Stimulated activated CD8-positive, alpha-beta memory T cell treated with anti-CD3 and anti-CD28 coated beads, Interleukin-15, amount 100 ng/mL, for 4 hours (primary cell): ENCODE measurements around the gene C20orf96.

ENCODE experiments used
- DNase-seq, 2 donors: peaks; one replicate each; pipeline ENCODE4 v3.0.0-alpha.2; 2020; ENCODE audit warnings: low read depth in 2 of 2

Gene C20orf96

DNA sequence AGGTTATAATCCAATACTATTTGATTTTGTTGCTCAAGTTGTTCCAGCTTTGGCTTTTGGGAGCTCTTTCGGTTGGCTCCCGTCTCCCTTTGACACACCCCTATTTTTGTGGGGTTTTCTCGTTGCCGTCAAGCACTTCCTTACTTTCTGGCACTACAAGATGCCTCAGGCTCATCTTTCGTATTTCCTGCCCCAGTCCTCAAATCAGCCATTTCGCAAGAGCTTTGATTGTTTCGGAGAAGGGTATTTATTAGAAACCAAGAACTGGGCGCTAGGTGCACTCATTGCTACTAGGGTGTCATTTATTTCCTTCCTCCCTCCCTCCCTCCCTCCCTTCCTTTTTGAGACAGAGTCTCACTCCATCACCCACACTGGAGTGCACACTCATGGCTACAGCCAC is 21.5 kb upstream of the C20orf96 start:
- DNase-seq = no peak

DNA sequence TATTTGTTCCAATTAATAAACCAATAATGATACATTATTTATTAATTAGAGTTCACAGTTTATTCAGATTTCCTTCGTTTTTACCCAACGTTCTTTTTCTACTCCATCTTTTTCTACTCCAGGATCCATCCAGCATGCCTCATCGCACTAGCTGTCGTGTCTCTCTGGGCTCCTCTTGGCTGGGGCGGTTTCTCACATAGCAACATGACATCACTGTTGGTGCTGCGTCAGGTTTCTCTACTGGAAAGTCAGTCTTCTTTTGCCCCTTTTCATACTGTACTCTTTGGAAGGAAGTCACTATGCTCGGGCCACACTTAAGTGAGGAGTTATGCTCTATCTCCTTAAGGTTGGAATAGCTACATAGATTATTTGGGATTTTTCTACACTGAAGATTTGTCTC is 21.1 kb upstream of the C20orf96 start:
- no peak for DNase-seq

DNA sequence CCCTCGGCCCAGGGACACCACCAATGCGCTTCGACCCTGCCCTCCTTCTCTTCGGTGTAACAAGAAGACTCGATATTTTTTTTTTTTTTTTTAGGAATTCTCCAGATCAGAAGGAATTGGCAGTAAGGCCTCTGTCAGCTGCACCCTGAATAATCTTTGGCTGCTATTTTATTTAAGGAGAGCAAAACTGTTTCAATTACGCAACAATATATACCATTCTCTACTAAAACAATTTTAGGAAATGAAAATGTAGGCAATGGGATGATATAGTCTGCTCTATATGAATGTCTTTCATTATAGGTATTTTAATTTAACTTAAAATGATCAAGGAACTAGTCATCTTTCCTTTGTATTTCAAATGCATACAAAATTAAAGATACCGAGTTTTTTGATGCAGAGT is 20.1 kb upstream of the C20orf96 start:
- DNase-seq = no peak

DNA sequence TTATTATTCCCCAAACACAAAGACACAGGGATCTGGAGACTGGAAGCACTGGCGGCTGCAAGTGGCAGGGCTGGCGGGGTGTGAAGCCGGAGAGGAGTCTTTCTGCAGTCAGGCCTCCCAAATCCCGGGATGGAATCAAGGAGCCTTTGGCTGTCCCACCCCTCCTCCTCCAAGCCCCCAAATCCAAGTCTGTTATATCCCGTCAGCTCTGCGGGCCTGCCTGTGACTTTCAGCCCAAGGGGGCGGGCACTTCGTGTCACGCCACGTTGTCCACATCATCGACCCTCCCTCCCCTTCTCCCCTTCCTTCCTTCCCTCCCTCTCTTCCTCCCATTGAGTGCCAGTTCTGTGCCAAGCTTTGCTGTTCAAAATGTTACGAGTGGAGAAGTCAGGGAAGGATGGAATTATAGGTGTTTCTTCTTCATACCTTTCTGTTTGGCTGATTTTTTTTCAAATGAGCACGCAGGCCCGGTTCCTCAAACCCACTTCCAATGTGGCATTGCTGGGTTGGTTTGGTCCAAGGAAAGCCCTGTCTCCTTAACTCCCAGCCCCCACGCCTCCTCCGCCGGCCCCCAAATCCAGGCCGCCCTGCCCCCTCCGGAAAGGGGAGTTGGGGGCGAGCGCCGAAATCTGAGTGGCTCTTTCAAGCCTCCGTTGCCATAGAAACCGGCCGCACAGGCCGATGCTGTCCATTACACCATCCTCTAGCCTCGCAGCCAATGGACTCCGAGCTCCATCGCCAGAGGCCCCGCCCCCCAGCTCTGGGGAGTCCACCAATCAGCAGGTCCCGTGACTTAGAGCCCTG is 19.5 kb upstream of the C20orf96 start:
- DNase-seq = peak; percentile 58 to 64

DNA sequence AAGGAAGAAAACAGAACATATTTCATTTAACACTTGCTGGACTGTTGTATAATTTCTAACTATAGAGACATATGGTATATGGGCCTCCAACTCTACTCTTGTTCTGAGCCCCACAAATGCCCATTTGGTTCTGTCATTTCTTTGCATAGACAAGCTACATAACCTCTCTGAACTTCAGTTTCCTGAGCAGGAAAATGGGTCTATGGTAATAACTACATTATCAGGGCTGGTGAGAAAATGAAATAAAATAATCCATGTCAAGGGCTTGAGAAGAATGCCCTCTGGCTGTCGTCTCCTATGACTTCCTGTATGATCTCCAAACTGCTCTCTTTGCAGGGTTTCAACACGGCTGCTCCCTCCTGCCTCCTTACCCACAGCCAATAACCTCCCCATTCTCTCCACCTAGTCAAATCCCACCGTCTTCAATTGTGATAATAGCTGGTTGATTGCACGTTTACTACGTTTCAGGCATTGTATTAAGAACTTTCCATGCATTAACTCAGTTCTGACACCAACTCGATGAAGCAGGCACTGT is 18.8 kb upstream of the C20orf96 start:
- no peak for DNase-seq

DNA sequence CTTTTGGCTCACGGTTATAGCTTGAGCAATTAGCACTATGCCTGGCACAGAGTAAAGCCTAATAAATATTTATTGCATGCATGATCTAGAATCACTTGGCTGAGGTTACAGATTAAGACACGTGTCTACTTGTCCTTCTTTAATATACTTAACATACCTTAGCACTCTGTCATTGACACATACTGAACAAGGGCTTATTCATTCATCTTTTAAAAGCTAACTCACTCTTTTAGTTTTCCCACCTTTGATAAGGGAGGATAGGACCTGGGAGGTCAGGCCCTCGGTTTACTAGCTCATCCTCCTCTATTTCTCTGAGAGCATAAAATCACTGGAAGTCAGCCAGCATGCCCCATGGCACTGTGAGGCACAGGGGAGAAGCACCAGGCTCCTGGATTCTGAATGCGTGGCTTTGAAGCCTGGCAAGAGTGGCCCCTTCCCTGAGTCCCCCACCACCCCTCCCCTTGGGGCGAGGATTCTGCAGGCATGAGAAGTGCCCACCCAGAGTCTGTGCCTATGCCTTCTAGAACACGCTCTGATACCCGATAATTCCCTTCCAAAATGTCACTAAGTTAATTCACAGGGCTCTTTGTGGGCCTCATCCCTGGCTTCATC is 18.0 kb upstream of the C20orf96 start:
- no peak for DNase-seq

DNA sequence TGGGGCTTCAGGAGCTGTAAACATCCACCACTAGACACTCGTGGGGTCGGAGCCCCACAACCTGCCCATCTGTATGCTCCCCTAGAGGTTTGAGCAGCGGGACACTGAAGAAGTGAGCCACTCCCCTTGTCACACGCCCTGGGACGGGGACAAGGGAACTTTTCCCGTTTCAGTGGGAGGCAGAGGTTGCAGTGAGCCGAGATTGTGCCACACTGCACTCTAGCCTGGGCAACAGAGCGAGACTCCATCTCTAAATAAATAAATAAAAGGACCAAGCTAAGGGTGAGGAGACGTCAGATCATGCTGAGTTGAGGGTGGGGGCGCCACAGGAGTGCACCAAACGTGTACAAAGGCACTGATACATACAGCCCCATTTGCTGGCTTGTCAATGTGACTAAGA is 15.2 kb upstream of the C20orf96 start:
- DNase-seq = no peak

DNA sequence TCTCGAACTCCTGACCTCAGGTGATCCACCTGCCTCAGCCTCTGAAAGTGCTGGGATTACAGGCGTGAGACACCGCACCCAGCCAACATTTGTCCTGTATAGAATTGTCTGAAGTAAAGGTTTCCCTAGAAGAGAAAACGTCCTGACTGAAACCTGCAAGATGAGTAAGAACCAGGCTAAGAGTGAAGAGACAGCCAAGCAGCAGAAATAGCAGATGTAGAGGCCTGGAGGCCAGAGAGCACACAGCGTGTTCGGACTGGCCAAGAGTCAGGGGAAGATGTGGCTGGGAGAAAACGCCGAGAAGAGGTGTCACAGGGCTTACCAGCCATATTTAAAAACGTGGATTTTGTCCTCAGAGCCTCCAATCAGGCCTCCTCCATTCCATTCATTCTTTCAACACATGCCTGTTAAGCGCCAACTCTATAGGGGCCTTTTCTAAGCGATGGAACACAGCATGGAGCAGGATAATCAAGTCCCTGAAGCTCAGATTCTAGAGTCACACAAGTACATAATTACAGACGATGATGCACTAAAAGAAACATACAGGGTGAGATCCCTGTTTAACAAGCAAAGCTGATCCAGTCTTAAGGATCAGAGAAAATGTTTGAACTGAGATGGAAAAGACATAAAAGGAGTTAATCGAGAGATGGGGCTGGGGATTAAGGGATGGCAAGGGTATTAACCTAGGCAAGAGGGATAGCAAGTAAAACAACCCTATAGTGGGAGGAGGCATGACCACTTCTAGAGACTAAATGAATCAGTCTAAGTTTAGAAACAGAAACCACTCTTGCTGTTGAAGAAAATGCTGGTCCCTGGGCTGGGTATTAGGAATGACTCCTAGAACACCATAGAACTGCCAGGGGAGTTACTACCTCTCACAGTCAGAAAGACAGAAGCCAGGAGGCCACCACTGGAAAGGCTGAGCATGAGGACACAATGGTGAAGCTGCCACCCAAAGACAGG is 11.6 kb upstream of the C20orf96 start:
- DNase-seq = no peak

DNA sequence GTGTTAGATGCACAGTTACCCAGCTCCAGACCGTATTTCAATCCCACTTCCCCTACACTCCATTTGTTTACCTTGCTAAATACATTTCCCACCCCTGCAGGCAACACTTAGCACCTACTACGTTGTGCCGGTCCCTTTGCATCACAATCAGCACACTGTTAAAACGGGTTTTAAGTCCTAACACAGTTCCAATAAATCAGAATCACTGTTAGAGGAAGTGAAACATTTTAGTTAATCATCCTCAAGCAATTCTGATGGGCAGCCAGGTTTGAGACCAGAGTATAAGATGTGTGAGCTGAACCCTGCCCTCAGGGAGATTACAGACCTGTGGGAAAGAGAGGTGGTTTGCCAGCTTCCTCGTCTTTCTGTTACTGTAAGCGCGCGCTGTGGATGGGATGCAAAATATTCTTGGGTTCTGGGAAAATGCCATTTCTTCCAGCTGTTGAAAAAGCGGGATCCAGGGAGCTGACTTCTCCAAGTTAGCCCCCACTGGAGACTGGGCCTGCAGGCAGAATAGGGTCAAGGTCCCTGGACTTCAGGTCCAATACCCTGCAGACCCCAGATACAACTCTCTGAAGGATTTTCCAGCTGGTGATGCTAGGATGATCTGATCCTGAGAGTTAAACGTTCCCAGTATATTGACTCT is 9.9 kb upstream of the C20orf96 start:
- no peak for DNase-seq

DNA sequence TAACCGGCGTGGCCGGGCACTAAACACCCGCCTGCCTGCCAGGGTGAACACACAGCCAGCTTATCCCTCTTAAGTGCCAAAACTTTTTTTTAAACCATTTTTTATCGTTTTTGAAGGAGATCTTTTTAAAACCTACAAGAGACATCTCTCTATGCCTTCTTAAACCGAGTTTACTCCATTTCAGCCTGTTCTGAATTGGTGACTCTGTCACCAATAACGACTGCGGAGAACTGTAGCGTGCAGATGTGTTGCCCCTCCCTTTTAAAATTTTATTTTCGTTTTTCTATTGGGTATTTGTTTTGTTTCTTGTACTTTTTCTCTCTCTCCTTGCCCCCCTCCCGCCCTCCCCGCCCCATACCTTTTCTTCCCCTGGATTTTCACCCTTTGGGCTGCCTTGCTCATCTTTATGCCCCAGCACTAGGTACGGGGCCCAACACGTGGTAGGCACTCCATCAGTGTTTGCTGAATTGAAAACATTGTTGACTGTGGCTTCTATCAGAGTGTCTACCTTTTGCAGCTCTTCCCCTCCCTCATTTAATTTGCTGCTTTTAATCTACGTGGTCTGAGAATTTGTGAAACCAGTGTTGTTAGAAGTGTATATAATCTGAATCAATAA is 8.3 kb upstream of the C20orf96 start:
- DNase-seq = no peak

DNA sequence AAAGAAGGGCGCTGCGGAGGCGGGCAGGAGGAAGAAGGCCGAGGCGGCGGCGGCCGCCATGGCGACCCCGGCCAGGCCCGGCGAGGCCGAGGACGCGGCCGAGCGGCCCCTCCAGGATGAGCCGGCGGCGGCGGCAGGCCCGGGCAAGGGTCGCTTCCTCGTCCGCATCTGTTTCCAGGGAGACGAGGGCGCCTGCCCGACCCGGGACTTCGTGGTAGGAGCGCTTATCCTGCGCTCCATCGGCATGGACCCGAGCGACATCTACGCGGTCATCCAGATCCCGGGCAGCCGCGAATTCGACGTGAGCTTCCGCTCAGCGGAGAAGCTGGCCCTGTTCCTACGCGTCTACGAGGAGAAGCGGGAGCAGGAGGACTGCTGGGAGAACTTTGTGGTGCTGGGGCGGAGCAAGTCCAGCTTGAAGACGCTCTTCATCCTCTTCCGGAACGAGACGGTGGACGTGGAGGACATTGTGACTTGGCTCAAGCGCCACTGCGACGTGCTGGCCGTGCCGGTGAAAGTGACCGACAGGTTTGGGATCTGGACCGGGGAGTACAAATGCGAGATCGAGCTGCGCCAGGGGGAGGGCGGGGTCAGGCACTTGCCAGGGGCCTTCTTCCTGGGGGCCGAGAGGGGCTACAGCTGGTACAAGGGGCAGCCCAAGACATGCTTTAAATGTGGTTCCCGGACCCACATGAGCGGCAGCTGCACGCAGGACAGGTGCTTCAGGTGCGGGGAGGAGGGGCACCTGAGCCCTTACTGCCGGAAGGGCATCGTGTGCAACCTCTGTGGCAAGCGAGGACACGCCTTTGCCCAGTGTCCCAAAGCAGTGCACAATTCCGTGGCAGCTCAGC is 7.6 kb upstream of the C20orf96 start:
- peak in 1 of 2 donors; percentile 10 for DNase-seq

DNA sequence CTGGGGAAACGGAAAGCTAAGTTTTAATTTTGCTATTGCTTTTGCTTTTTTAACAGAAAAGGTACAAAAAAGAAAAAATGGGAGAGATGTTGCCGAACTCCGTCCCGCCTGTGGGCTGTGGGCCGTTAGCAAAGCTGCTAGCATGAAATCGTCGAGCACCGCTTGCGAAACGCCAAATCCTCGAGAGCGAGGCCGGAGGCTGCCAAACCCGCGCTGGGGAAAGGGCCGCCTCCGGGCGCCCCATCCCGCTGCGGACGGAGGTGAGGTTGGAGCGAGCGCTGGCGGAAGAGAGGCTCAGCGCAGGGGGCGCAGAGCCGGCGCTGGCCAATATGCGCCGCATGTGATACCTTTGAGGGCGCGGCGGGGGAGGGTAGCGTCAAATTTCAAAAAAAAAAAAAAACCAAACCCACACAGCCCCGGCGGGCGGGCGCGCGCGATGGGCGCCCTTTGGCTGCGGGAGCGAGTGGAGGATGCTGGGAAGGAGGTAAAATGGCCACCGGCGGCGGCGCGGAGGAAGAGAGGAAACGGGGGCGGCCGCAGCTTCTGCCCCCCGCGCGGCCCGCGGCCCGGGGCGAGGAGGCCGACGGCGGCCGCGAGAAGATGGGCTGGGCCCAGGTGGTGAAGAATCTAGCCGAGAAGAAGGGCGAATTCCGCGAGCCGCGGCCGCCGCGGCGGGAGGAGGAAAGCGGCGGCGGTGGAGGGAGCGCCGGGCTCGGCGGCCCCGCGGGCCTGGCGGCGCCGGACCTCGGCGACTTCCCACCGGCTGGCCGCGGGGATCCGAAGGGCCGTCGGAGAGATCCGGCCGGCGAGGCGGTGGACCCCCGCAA is 6.8 kb upstream of the C20orf96 start, which contains the start of gene ZCCHC3:
TSS of gene ZCCHC3 (plus strand) at position 473 of the 827 bp plus-strand sequence. CDS start at position 490, 17 bp downstream.
- peak; percentile 64 to 69 for DNase-seq

DNA sequence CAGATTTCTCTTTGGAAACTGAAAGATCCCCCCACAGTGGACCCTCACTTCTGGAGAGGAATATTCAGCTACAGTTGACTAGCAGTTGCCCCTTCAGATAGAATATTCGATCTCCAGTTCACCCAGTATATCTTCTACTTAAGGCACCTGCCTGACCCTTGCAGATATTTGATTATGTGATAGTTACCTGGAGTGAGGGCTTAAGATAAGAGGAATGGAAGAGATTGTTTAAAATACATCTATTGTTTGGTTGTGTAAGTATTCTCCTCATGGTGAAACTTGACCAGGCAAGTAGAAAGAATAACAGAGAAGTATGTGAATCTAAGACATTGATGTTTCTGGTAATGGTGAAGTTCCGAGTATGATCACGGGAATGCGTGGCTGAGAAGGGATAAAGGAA is 5.3 kb upstream of the C20orf96 start:
- DNase-seq = no peak

DNA sequence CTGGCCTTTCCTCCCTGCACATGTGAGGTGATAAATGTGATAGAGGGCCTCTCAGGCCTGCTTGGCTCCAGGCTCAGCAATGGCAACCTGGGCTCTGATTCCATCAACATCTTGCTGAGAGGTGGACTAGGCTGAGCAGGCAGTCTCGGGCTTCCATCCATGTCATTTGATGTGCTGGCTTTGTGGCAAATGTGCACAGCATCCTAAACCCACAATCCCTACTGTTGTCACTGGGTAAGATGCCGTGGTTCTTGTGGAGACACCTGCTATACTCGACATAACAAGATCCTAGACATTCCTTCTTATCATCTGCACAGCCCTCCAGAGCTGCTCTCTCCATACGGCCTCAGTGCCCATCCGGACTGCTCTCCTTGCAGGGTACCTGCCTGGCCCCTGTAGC is 4.1 kb upstream of the C20orf96 start:
- no peak for DNase-seq

DNA sequence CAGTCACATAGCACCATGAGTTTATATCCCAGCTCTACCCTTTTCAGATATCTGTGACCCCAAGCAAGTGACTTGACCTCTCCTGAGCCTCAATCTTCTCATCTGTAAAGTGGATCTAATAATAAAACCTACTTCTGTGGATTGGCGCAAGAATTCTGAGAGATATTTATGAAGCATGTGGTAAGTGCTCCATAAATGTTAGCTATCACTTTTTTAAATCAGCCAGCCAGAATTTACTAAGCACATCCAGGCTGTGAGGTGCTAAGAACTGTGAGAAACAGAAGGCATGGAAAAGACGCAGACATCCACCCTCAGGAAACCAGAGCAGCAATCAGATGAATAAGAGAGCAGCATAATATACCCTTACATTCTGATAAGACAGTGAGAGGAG is 862 bp downstream of the C20orf96 start:
- no peak for DNase-seq

DNA sequence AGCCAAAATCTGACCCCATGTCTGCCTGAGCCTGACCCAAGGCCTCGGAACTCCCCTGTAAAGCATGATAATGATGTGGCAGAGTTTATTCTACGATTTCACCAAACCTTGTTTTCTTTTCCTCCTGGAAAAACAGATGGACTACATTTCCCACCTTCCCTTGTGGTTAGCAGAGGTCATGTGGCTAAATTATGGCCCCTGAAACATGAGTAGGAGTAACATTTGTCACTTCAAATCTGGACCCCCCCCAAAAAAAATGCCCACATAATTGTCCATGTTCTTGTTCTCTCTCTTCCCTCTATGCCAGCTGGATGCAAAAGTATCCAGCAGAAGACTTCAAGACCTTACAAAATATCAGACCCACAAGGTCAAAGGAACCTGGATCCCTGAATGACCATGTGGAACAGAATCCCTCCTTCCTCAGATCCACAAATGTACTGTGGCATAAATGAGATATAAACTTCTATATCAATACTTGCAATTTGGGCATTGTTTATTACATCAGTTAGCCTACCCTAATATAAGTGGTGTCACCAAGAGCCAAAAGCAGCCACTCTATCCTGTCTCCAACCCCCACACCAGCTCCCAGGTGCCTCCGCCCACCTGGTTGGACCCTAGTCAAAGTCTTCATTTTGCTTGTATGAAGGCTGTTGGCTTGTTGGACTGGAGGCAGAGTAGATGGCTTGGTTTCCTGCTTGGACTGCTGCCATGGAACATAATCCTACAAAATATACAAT is 1.4 kb downstream of the C20orf96 start:
- DNase-seq = no peak

DNA sequence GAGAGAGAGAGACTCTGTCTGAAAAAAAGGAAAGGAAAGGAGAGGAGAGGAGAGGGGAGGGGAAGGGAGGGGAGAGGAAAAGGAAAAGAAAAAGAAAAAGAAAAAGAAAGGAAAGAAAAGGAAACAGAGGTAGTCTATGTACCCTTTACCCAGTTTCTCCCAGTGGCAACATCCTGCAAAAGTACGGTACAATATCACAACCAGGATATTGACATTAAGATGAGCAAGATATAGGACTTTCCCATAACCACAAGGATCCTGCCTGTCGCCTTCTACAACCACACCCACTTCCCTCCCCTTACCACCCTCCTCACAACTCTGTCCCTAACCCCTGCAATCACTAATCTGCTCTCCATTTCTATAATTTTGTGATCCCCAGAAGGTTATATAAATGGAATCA is 4.0 kb downstream of the C20orf96 start:
- no peak for DNase-seq

DNA sequence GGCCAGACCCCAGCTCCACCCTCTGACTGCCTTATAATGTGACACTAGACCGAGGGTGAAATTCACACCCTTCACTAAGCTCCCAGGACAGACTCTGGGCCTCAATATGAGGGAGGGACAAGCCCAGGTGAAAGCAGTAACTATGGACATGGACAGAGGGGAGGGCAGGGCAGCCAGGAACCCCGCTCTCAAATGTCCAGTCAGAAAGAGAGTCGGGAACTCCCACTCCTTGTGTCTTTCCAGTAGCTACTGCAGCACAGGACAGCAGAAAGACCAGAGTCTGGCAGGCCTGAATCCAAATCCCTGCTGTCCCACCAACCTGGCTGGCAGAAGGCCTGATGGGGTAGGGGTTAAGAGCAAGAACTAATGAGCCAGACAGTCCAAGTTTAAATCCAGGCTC is 6.4 kb downstream of the C20orf96 start:
- no peak for DNase-seq
